Measurements from ENCODE around the gene SERPINB4. TPM values are rescaled to one million over a fixed set of nuclear protein-coding genes. Genes with fewer than 3 reads are reported as not detected.
A peak's percentile ranks its signal among the peaks of the same experiment; 100 is the strongest.

Gene SERPINB4
- total and polyA plus RNA-seq, 2 of the 8 experiments (the other 6 are each of a cell fraction or from before 2014, with no cell fraction given), result 0.32 to 0.36 TPM

- Histone ChIP-seq H2BK120ac (replicated peaks; ENCODE audit: low read depth, low read length) (no peak overlapping the region), H2AK5ac (ENCODE audit: low read depth, low read length) (no peak overlapping the region), H3K27ac (ENCODE audit: low read depth, low read length) (no peak overlapping the region), H3K36me3 (ENCODE audit: control insufficient read depth in 2 of 4, insufficient read depth in 4 of 4, low read length in 3 of 4) (no peaks in the 10 kb centered on the region), H3K4ac (replicated peaks; ENCODE audit: insufficient read length, low read depth, low read length) (no peak overlapping the region), H3K27me3 (replicated peaks in 1 of 4; ENCODE audit: control insufficient read depth in 3 of 4, extremely low read depth in 1 of 4, insufficient read depth in 3 of 4, low read length in 3 of 4) (no peaks in the 10 kb centered on the region), H3K18ac (ENCODE audit: extremely low read depth, low read length) (no peak overlapping the region), H2BK5ac (ENCODE audit: low read depth, low read length) (no peak overlapping the region), H4K5ac (ENCODE audit: insufficient read length, low read depth, low read length) (no peak overlapping the region), H3K23ac (ENCODE audit: insufficient read length) (no peak overlapping the region), H3K9ac (replicated peaks in 1 of 4; ENCODE audit: extremely low read depth in 1 of 4, low read depth in 3 of 4, low read length in 3 of 4) (no peak overlapping the region), H3K79me1 (ENCODE audit: low read depth, low read length) (no peaks in the 10 kb centered on the region), H3K4me1 (replicated peaks in 1 of 4; ENCODE audit: control insufficient read depth in 3 of 4, insufficient read depth in 4 of 4, low read length in 3 of 4) (peaks cover 1 to 6% (median 5%) of the 10 kb centered on the region in 4 experiments; a peak in 4 of 7 replicates), H2AFZ (ENCODE audit: low read length) (no peak overlapping the region), H3K4me3 (ENCODE audit: extremely low read depth in 1 of 4, insufficient read depth in 2 of 4, low read depth in 3 of 4, low read length in 4 of 4) (no peak overlapping the region), H3K56ac (replicated peaks; ENCODE audit: insufficient read length, low read depth, low read length) (no peak overlapping the region), H3K9me3 (ENCODE audit: insufficient read depth in 2 of 2, low read depth in 1 of 2, low read length in 1 of 2) (no peaks in the 10 kb centered on the region), H4K91ac (replicated peaks; ENCODE audit: insufficient read length, low read length) (no peak overlapping the region), H2BK15ac (ENCODE audit: low read length) (no peak overlapping the region), H4K8ac (ENCODE audit: extremely low read depth, insufficient read depth, low read length) (no peak overlapping the region), H3K79me2 (ENCODE audit: control insufficient read depth in 1 of 2, insufficient read depth in 2 of 2, low read length in 2 of 2) (no peaks in the 10 kb centered on the region), H4K20me1 (replicated peaks in 1 of 2; ENCODE audit: control insufficient read depth in 1 of 2, insufficient read depth in 2 of 2, low read length in 2 of 2) (no peaks in the 10 kb centered on the region), H3K4me2 (ENCODE audit: insufficient read depth in 1 of 2, low read depth in 2 of 2, low read length in 2 of 2) (no peak overlapping the region), H3K14ac (ENCODE audit: insufficient read length) (no peak overlapping the region), H2BK20ac (ENCODE audit: low read length) (no peak overlapping the region), H3K23me2 (ENCODE audit: low read depth, low read length) (no peaks in the 10 kb centered on the region), H2BK12ac (ENCODE audit: low read depth, low read length) (no peak overlapping the region)
- POLR2A ChIA-PET (ENCODE audit: partially characterized antibody), result no interaction called here
- DNase-seq (ENCODE audit: low read depth in 1 of 2, low spot score in 2 of 2) (no peak), FAIRE-seq (no peak)
- WGBS, 2 experiments (ENCODE audit: extremely low coverage in 1 of 2, insufficient coverage in 1 of 2, insufficient read length in 1 of 2, insufficient replicate concordance in 2 of 2, low coverage in 1 of 2, low lambda C conversion rate in 2 of 2, missing lambda C conversion rate in 1 of 2), result 88% methylated on average over 5 of the region's 5 CpGs; no CpG with 5 or more reads in 1 of the 2 experiments
- TF ChIP-seq, protein P1, sequence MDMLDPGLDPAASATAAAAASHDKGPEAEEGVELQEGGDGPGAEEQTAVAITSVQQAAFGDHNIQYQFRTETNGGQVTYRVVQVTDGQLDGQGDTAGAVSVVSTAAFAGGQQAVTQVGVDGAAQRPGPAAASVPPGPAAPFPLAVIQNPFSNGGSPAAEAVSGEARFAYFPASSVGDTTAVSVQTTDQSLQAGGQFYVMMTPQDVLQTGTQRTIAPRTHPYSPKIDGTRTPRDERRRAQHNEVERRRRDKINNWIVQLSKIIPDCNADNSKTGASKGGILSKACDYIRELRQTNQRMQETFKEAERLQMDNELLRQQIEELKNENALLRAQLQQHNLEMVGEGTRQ (IDR thresholded peaks at IDR 0.05; ENCODE audit: low read length), result no peak
- peak in 1 of 2 experiments; percentile 13; a peak in 2 of 4 replicates for TF ChIP-seq RAD21 (IDR thresholded peaks at IDR 0.05 in 1 of 2, conservative IDR thresholded peaks at IDR 0.05 in 1 of 2; ENCODE audit: low read depth in 2 of 2, low read length in 2 of 2)
- CTCF ChIA-PET (ENCODE audit: partially characterized antibody), result interaction anchor here (0.9 to 5.7 kb wide), 5 partner anchors 42 to 256 kb away, joined by 3 to 35 read pairs (median 3); no protein-coding TSS in a partner anchor
Observed at GRCh38 chr18:63679820-63680606, 36.0 kb upstream of the SERPINB4 start.

Measured in H1 (cell line).